Measurements from ENCODE around the gene ZNF407. TPM values are rescaled to one million over a fixed set of nuclear protein-coding genes. Genes with fewer than 3 reads are reported as not detected.

ZNF407 gene
- total and polyA plus RNA-seq, 7 donors: 2.4 to 10.2 (median 7.9) TPM

DNA sequence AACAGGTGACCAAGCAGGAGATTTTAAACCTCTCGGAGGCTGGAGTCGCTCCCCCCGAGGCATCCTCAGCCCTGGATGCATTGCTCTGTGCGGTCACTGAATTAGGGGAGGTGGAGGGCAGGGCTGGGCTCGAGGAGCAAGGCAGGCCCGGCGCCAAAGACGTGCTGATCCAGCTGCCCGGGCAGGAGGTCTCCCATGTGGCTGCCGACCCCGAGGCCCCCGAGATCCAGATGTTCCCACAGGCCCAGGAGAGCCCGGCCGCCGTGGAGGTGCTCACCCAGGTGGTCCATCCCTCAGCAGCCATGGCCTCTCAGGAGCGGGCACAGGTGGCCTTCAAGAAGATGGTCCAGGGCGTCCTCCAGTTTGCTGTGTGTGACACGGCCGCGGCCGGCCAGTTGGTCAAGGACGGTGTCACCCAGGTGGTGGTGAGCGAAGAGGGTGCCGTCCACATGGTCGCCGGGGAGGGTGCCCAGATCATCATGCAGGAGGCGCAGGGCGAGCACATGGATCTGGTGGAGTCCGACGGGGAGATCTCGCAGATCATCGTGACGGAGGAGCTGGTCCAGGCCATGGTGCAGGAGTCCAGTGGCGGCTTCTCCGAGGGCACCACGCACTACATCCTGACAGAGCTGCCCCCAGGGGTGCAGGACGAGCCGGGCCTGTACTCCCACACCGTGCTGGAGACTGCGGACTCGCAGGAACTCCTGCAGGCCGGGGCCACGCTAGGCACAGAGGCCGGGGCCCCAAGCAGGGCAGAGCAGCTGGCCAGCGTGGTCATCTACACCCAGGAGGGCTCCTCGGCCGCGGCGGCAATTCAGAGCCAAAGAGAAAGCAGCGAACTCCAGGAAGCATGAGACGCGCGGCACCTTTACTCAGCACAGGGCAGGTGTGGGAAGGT, 466.2 kb downstream of the ZNF407 start:
- TF ChIP-seq, protein P1, sequence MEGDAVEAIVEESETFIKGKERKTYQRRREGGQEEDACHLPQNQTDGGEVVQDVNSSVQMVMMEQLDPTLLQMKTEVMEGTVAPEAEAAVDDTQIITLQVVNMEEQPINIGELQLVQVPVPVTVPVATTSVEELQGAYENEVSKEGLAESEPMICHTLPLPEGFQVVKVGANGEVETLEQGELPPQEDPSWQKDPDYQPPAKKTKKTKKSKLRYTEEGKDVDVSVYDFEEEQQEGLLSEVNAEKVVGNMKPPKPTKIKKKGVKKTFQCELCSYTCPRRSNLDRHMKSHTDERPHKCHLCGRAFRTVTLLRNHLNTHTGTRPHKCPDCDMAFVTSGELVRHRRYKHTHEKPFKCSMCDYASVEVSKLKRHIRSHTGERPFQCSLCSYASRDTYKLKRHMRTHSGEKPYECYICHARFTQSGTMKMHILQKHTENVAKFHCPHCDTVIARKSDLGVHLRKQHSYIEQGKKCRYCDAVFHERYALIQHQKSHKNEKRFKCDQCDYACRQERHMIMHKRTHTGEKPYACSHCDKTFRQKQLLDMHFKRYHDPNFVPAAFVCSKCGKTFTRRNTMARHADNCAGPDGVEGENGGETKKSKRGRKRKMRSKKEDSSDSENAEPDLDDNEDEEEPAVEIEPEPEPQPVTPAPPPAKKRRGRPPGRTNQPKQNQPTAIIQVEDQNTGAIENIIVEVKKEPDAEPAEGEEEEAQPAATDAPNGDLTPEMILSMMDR (IDR thresholded peaks at IDR 0.05): no peak
- Histone ChIP-seq H3K4me3 (no peak overlapping the region), H3K36me3 (ENCODE audit: insufficient read depth in 1 of 2, low read depth in 1 of 2) (peaks cover 4 to 19% of the 10 kb centered on the region in 2 donors), H3K27ac (no peak overlapping the region), H3K4me1 (no peaks in the 10 kb centered on the region), H3K9me3 (no peaks in the 10 kb centered on the region), H3K27me3 (ENCODE audit: insufficient read depth in 3 of 3, low read length in 2 of 3) (no peaks in the 10 kb centered on the region)
- no peak for ATAC-seq
- 94 to 96% (median 94%) methylated on average over 52 to 53 of the region's 53 CpGs for WGBS, 3 donors
- intact Hi-C loops (cut with DNase I): no loop called here
- DNase-seq: no peak

- Histone ChIP-seq H3K4me1 (no peaks in the 10 kb centered on the region), H3K4me3 (no peak overlapping the region), H3K27me3 (ENCODE audit: insufficient read depth in 3 of 3, low read length in 2 of 3) (no peaks in the 10 kb centered on the region), H3K27ac (no peak overlapping the region), H3K9me3 (no peaks in the 10 kb centered on the region), H3K36me3 (ENCODE audit: insufficient read depth in 1 of 2, low read depth in 1 of 2) (peaks cover 4 to 19% of the 10 kb centered on the region in 2 donors)
- TF ChIP-seq, protein P1 (IDR thresholded peaks at IDR 0.05): no peak
- intact Hi-C loops (cut with DNase I): no loop called here
- no peak for ATAC-seq
- DNase-seq: no peak
- WGBS, 3 donors: 89 to 93% (median 90%) methylated on average over 16 of the region's 16 CpGs
Measured at GRCh38 chr18:75064513-75064905, 466.8 kb downstream of the ZNF407 start.

DNA sequence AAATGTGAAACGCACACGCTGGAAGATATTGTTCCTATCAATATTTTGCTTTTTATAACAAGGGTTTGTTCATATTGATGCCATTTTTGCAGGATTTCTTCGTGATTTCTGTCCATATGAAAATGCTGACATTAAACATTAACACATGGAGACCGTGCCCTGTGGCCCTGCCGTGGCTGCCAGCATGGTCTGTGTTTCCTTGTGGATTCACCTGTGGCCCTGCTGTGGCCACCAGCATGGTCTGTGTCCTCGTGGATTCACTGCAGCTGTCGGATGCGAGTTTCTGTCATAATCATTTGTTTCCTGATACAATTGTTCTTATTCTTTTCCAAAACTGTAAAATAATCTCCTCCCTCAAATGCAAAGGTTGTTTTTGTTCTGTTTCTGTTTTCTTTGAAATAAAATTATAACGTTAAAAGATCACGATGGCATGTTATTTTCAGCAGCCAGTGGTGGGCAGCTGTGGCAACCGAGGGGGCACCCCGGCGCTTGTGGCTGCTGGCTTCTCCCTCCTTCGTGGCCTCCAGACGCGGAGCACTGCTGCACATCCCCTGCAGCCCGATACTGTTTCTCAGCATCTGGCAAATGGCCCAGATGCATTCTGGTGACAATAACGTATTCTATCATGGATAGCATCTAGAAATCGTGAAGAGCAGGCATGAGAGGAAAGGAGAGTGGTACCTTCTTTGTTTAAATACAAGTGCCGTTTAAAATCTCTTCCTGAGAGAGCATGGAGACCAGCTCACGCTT, 467.8 kb downstream of the ZNF407 start:
- Histone ChIP-seq H3K4me3 (no peak overlapping the region), H3K36me3 (ENCODE audit: insufficient read depth in 1 of 2, low read depth in 1 of 2) (peaks cover 4 to 19% of the 10 kb centered on the region in 2 donors), H3K27me3 (ENCODE audit: insufficient read depth in 3 of 3, low read length in 2 of 3) (no peaks in the 10 kb centered on the region), H3K27ac (no peak overlapping the region), H3K9me3 (no peaks in the 10 kb centered on the region), H3K4me1 (no peaks in the 10 kb centered on the region)
- TF ChIP-seq, protein P1 (IDR thresholded peaks at IDR 0.05): no peak
- ATAC-seq: no peak
- intact Hi-C loops (cut with DNase I): no loop called here
- 72 to 77% (median 74%) methylated on average over 21 of the region's 21 CpGs for WGBS, 3 donors
- DNase-seq: no peak

DNA sequence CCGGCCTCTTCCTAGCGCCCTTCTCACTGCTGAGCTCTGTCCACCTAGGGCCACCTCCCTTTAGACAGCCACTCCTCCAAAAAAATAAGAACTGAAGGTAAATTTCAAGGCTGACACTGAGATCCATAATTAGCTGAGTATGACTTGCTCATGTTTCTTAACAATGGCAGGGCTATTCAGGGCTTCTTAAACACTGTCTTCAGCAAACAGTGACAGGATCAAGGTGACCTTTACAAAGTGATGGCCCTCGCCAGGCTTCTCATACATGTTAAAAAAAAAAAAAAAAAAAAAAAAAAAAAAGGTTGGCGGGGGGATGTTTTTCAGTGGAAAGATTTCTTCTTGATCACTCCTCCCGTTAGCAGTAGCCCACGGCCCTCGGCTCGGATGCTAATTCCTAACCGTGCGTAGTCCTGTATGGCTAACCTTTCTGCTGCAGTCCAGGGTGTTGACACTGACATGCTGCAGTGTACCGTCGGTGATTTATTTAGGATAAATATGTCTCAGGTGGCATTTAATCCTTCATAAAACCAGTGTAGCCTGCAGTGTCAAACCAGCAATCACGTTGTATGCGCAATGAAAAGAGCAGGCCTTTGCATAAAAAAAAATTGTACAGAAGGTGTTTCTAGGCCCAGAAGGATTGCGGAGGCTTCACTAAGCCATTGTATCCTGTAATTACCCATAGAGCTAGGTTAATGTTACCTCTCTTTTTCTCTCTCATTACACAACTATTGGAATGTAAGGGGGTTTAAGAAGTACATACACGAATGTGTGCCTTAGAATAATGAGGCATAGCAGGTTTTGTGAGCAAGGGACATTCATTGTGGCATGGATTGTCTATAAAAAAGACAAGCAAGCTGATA, 468.6 kb downstream of the ZNF407 start:
- H3K27ac ChIP-seq: no peak overlapping the region
- DNase-seq (no peak), ATAC-seq (no peak)
- H3K4me1 ChIP-seq: no peaks in the 10 kb centered on the region
- 90 to 91% (median 90%) methylated on average over 16 of the region's 16 CpGs for WGBS, 3 donors
- no peak overlapping the region for H3K4me3 ChIP-seq
- no peaks in the 10 kb centered on the region for H3K27me3 ChIP-seq (ENCODE audit: insufficient read depth in 3 of 3, low read length in 2 of 3)
- peaks cover 4 to 19% of the 10 kb centered on the region in 2 donors for H3K36me3 ChIP-seq (ENCODE audit: insufficient read depth in 1 of 2, low read depth in 1 of 2)
- H3K9me3 ChIP-seq: no peaks in the 10 kb centered on the region
- intact Hi-C loops (cut with DNase I): no loop called here
- TF ChIP-seq, protein P1 (IDR thresholded peaks at IDR 0.05): no peak

All from psoas muscle (tissue), 8 donors.